ENCODE results near the gene TLR1. TPM values are rescaled to one million over a fixed set of nuclear protein-coding genes. Genes with fewer than 3 reads are reported as not detected.

The TLR1 gene
- total RNA-seq, 4 donors from 2014 or later, result 6.7 to 9.8 (median 8.9) TPM

DNA sequence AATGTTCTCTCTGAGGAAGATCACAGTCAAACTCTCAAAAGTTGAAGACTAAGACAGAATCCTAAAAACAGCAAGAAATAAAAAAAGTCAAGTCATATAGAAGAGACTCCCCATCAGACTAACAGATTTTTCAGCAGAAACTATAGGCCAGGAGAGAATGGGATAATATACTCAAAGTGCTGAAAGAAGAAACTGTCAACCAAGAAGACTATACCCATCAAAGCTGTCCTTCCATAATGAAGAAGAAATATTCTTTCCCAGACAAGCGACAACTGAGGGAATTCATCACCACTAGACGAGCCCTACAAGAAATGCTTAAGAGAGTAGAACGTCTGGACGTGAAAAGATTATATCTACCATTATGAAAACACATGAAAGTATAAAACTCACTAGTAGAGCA is 30.0 kb upstream of the TLR1 start:
- TF ChIP-seq, protein P1, sequence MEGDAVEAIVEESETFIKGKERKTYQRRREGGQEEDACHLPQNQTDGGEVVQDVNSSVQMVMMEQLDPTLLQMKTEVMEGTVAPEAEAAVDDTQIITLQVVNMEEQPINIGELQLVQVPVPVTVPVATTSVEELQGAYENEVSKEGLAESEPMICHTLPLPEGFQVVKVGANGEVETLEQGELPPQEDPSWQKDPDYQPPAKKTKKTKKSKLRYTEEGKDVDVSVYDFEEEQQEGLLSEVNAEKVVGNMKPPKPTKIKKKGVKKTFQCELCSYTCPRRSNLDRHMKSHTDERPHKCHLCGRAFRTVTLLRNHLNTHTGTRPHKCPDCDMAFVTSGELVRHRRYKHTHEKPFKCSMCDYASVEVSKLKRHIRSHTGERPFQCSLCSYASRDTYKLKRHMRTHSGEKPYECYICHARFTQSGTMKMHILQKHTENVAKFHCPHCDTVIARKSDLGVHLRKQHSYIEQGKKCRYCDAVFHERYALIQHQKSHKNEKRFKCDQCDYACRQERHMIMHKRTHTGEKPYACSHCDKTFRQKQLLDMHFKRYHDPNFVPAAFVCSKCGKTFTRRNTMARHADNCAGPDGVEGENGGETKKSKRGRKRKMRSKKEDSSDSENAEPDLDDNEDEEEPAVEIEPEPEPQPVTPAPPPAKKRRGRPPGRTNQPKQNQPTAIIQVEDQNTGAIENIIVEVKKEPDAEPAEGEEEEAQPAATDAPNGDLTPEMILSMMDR (IDR thresholded peaks at IDR 0.05), result no peak
- TF ChIP-seq POLR2AphosphoS5 (IDR thresholded peaks at IDR 0.05) (no peak), POLR2A (IDR thresholded peaks at IDR 0.05) (no peak), EP300 (IDR thresholded peaks at IDR 0.05) (no peak)
- WGBS, result 94% methylated on average over 4 of the region's 4 CpGs

GRCh38 chr4:38832624-38833528 is 28.3 kb upstream of the TLR1 start:
- Histone ChIP-seq H3K36me3 (no peaks in the 10 kb centered on the region), H3K9me3 (peaks cover 9% of the 10 kb centered on the region), H3K27ac (no peak overlapping the region), H3K27me3 (no peaks in the 10 kb centered on the region), H3K4me1 (no peaks in the 10 kb centered on the region), H3K4me3 (no peak overlapping the region)
- no peak for DNase-seq (ENCODE audit: low spot score in 2 of 2)
- 97% methylated on average over 5 of the region's 7 CpGs for WGBS
- TF ChIP-seq, protein P1 (IDR thresholded peaks at IDR 0.05), result no peak
- TF ChIP-seq EP300 (IDR thresholded peaks at IDR 0.05) (no peak), POLR2A (IDR thresholded peaks at IDR 0.05) (no peak), POLR2AphosphoS5 (IDR thresholded peaks at IDR 0.05) (no peak)

More for the DNA sequence above, 30.0 kb upstream of the TLR1 start:
- H3K4me1 ChIP-seq, result no peaks in the 10 kb centered on the region
- H3K27me3 ChIP-seq, result no peaks in the 10 kb centered on the region
- DNase-seq (ENCODE audit: low spot score in 2 of 2), result no peak
- peaks cover 9% of the 10 kb centered on the region for H3K9me3 ChIP-seq
- no peak overlapping the region for H3K4me3 ChIP-seq
- H3K36me3 ChIP-seq, result no peaks in the 10 kb centered on the region
- no peak overlapping the region for H3K27ac ChIP-seq

- Histone ChIP-seq H3K4me1 (no peaks in the 10 kb centered on the region), H3K4me3 (no peak overlapping the region), H3K27ac (no peak overlapping the region), H3K27me3 (no peaks in the 10 kb centered on the region), H3K9me3 (peaks cover 9% of the 10 kb centered on the region), H3K36me3 (no peaks in the 10 kb centered on the region)
- no peak for DNase-seq (ENCODE audit: low spot score in 2 of 2)
- TF ChIP-seq POLR2A (IDR thresholded peaks at IDR 0.05), result no peak
- WGBS, result 92% methylated on average over 1 of the region's 1 CpG
Observed at GRCh38 chr4:38832206-38832605, 27.6 kb upstream of the TLR1 start.

- no peak for DNase-seq (ENCODE audit: low spot score in 2 of 2)
- Histone ChIP-seq H3K4me3 (no peak overlapping the region), H3K27me3 (no peaks in the 10 kb centered on the region), H3K4me1 (no peaks in the 10 kb centered on the region), H3K27ac (no peak overlapping the region), H3K9me3 (peaks cover 9% of the 10 kb centered on the region), H3K36me3 (no peaks in the 10 kb centered on the region)
- TF ChIP-seq, protein P1 (IDR thresholded peaks at IDR 0.05), result no peak
- TF ChIP-seq EP300 (IDR thresholded peaks at IDR 0.05), result no peak
- TF ChIP-seq POLR2A (IDR thresholded peaks at IDR 0.05), result no peak
- TF ChIP-seq POLR2AphosphoS5 (IDR thresholded peaks at IDR 0.05), result no peak
Observed at GRCh38 chr4:38831653-38832052, 27.1 kb upstream of the TLR1 start.

GRCh38 chr4:38829237-38829636 is 24.6 kb upstream of the TLR1 start:
- H3K27ac ChIP-seq, result no peak overlapping the region

More at GRCh38 chr4:38829237-38829636, 24.6 kb upstream of the TLR1 start:
- DNase-seq (ENCODE audit: low spot score in 2 of 2), result no peak
- H3K4me3 ChIP-seq, result no peak overlapping the region
- H3K4me1 ChIP-seq, result no peaks in the 10 kb centered on the region
- H3K27me3 ChIP-seq, result no peaks in the 10 kb centered on the region
- TF ChIP-seq POLR2AphosphoS5 (IDR thresholded peaks at IDR 0.05) (no peak), POLR2A (IDR thresholded peaks at IDR 0.05) (no peak), EP300 (IDR thresholded peaks at IDR 0.05) (no peak)
- TF ChIP-seq, protein P1 (IDR thresholded peaks at IDR 0.05), result no peak
- no peaks in the 10 kb centered on the region for H3K36me3 ChIP-seq
- WGBS, result 84% methylated on average over 5 of the region's 5 CpGs
- H3K9me3 ChIP-seq, result no peaks in the 10 kb centered on the region
